Measurements from ENCODE around the gene NUDT16L1.

- TF ChIP-seq MYC (CRISPR knock-in tag; IDR thresholded peaks at IDR 0.05; ENCODE audit: borderline replicate concordance) (no peak), AFF4 (CRISPR knock-in tag; IDR thresholded peaks at IDR 0.05) (no peak), USF2 (IDR thresholded peaks at IDR 0.05; ENCODE audit: low read depth, low read length) (no peak), USF2 (CRISPR knock-in tag; IDR thresholded peaks at IDR 0.05; ENCODE audit: borderline replicate concordance) (no peak), TCF7L2 (IDR thresholded peaks at IDR 0.05; ENCODE audit: low read depth, low read length) (no peak)
These were observed 2.3 kb upstream of the NUDT16L1 start for GRCh38 chr16:4690946-4691665.

Data from HepG2 (cell line).